Measurements from ENCODE around the gene CATSPERE. TPM values are rescaled to one million over a fixed set of nuclear protein-coding genes. Genes with fewer than 3 reads are reported as not detected.
"Not testable (repeated sequence)": the region's sequence is repeated elsewhere in the genome, so short reads cannot be mapped to it uniquely, and the experiment has no call there.

The CATSPERE gene
- total RNA-seq, 2 donors from 2014 or later = 0.22 to 0.27 TPM

- no peaks in the 10 kb centered on the region for H3K27me3 ChIP-seq
- DNase-seq = no peak
- H3K4me1 ChIP-seq = no peaks in the 10 kb centered on the region
- H3K9me3 ChIP-seq = peaks cover 13% of the 10 kb centered on the region
- intact Hi-C loops (cut with DNase I) = no loop called here
- H3K4me3 ChIP-seq = no peak overlapping the region
- no peak overlapping the region for H3K9ac ChIP-seq (ENCODE audit: low read depth in 2 of 2, low read length in 2 of 2)
- TF ChIP-seq, protein P1, sequence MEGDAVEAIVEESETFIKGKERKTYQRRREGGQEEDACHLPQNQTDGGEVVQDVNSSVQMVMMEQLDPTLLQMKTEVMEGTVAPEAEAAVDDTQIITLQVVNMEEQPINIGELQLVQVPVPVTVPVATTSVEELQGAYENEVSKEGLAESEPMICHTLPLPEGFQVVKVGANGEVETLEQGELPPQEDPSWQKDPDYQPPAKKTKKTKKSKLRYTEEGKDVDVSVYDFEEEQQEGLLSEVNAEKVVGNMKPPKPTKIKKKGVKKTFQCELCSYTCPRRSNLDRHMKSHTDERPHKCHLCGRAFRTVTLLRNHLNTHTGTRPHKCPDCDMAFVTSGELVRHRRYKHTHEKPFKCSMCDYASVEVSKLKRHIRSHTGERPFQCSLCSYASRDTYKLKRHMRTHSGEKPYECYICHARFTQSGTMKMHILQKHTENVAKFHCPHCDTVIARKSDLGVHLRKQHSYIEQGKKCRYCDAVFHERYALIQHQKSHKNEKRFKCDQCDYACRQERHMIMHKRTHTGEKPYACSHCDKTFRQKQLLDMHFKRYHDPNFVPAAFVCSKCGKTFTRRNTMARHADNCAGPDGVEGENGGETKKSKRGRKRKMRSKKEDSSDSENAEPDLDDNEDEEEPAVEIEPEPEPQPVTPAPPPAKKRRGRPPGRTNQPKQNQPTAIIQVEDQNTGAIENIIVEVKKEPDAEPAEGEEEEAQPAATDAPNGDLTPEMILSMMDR (IDR thresholded peaks at IDR 0.05) = no peak
- H3K36me3 ChIP-seq = no peaks in the 10 kb centered on the region
- H3K27ac ChIP-seq = no peak overlapping the region
These were observed 112.7 kb downstream of the CATSPERE start for GRCh38 chr1:244573768-244574167.

GRCh38 chr1:244576259-244576892 is 115.3 kb downstream of the CATSPERE start:
- DNase-seq = no peak
- Histone ChIP-seq H3K27me3 (no peaks in the 10 kb centered on the region), H3K9ac (ENCODE audit: low read depth in 2 of 2, low read length in 2 of 2) (no peak overlapping the region), H3K36me3 (no peaks in the 10 kb centered on the region), H3K4me1 (no peaks in the 10 kb centered on the region), H3K4me3 (no peak overlapping the region), H3K9me3 (peaks cover 13% of the 10 kb centered on the region), H3K27ac (no peak overlapping the region)
- TF ChIP-seq, protein P1 (IDR thresholded peaks at IDR 0.05) = no peak
- intact Hi-C loops (cut with DNase I) = no loop called here

GRCh38 chr1:244578205-244578604 is 117.1 kb downstream of the CATSPERE start:
- H3K4me3 ChIP-seq; H3K4me1 ChIP-seq; H3K9ac ChIP-seq (ENCODE audit: low read depth in 2 of 2, low read length in 2 of 2); intact Hi-C loops (cut with DNase I); H3K27me3 ChIP-seq; DNase-seq; H3K27ac ChIP-seq; H3K36me3 ChIP-seq: not testable (repeated sequence)
- H3K9me3 ChIP-seq = peaks cover 13% of the 10 kb centered on the region

GRCh38 chr1:244583358-244583982 is 122.4 kb downstream of the CATSPERE start:
- Histone ChIP-seq H3K4me3 (no peak overlapping the region), H3K27me3 (no peaks in the 10 kb centered on the region), H3K36me3 (no peaks in the 10 kb centered on the region), H3K9me3 (no peaks in the 10 kb centered on the region), H3K4me1 (no peaks in the 10 kb centered on the region), H3K27ac (no peak overlapping the region), H3K9ac (ENCODE audit: low read depth in 2 of 2, low read length in 2 of 2) (no peak overlapping the region)
- no peak for DNase-seq
- TF ChIP-seq, protein P1 (IDR thresholded peaks at IDR 0.05) = no peak
- intact Hi-C loops (cut with DNase I) = no loop called here

DNA sequence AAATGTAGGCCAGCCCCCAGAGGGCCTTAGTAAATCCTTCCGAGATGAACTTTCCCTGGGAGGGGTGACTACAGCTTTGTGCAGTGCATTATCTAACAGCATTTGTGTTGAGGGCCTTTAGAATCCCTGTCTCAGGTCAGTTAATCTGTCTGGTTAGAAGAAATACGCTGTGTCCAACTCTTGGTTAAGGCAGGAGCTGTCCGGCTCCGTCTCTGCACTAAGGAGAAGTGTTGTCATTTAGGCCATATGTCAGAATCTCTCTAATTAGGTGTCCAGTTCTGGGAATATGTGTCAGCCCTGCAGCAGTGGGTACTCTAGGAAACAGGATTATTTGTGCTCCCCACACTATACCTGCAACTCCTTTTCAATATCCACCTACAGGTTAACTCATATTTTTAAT is 124.8 kb downstream of the CATSPERE start:
- Histone ChIP-seq H3K4me1 (no peaks in the 10 kb centered on the region), H3K4me3 (no peak overlapping the region), H3K9ac (ENCODE audit: low read depth in 2 of 2, low read length in 2 of 2) (no peak overlapping the region), H3K36me3 (no peaks in the 10 kb centered on the region), H3K9me3 (no peaks in the 10 kb centered on the region), H3K27ac (no peak overlapping the region), H3K27me3 (no peaks in the 10 kb centered on the region)
- no peak for DNase-seq
- intact Hi-C loops (cut with DNase I) = no loop called here
- TF ChIP-seq, protein P1 (IDR thresholded peaks at IDR 0.05) = no peak

GRCh38 chr1:244590670-244591069 is 129.6 kb downstream of the CATSPERE start:
- TF ChIP-seq, protein P1 (IDR thresholded peaks at IDR 0.05) = no peak
- Histone ChIP-seq H3K4me3 (no peak overlapping the region), H3K9ac (ENCODE audit: low read depth in 2 of 2, low read length in 2 of 2) (no peak overlapping the region), H3K27ac (no peak overlapping the region), H3K4me1 (no peaks in the 10 kb centered on the region), H3K27me3 (no peaks in the 10 kb centered on the region), H3K9me3 (no peaks in the 10 kb centered on the region), H3K36me3 (no peaks in the 10 kb centered on the region)
- intact Hi-C loops (cut with DNase I) = no loop called here
- no peak for DNase-seq

Measured in colonic mucosa (tissue), 4 donors.